Measurements from ENCODE around the gene LANCL3.
"Not testable (repeated sequence)": the region's sequence is repeated elsewhere in the genome, so short reads cannot be mapped to it uniquely, and the experiment has no call there.

- TF ChIP-seq ZNF24 (tag by site-specific recombination; IDR thresholded peaks at IDR 0.05); ZNF555 (tag by site-specific recombination; conservative IDR thresholded peaks at IDR 0.05): not testable (repeated sequence)
These were observed 6.2 kb upstream of the LANCL3 start for GRCh38 chrX:37565254-37565653.

All from HEK293 (cell line).